SK-N-SH (cell line): ENCODE measurements around the gene LAMB1. TPM values are rescaled to one million over a fixed set of nuclear protein-coding genes. Genes with fewer than 3 reads are reported as not detected.

ENCODE experiments used
- CTCF ChIA-PET: fragments of 300-600, 350-600 bp; formaldehyde crosslinking; extraction: SDS; loops from one replicate; lab custom pipeline; 2021; lab: Yijun Ruan, JAX
- POLR2A ChIA-PET: fragments of 350-600 bp; sonication (Branson Sonifier 250); formaldehyde crosslinking; extraction: SDS; loops from one replicate; lab custom pipeline; 2020; ENCODE audit warnings: antibody characterized with exemption, inconsistent platforms; lab: Yijun Ruan, JAX
- DNase-seq: peaks from one replicate; pipeline ENCODE4 v3.0.0; 2012
- H2AFZ ChIP-seq: fragments of 200-600 bp; sonication (generic); 2 replicates; pipeline ENCODE4 v1.8.1; 2016; ENCODE audit warnings: antibody characterized with exemption, mild to moderate bottlenecking, low read depth
- H3F3A ChIP-seq: fragments of 200-600 bp; sonication (generic); replicated peaks from 2 replicates; pipeline ENCODE3; 2016; ENCODE audit warnings: antibody characterized with exemption, mild to moderate bottlenecking; ENCODE audit not compliant: insufficient read depth
- H3K27ac ChIP-seq, 2 experiments: fragments of 200-500 bp in 1 of 2; fragments of 200-600 bp in 1 of 2; sonication (Bioruptor generic) in 1 of 2; sonication (generic), shearing (Covaris generic) in 1 of 2; 2 replicates each; pipeline versions ENCODE4 v1.5.1 to v1.6.1; 2014 to 2016; ENCODE audit warnings: low read depth in 2 of 2, inconsistent platforms in 1 of 2, low read length in 1 of 2, mild to moderate bottlenecking in 1 of 2, mixed read lengths in 1 of 2
- H3K27me3 ChIP-seq: fragments of 200-600 bp; sonication (generic), shearing (Covaris generic); 2 replicates; pipeline ENCODE4 v1.6.1; 2016; ENCODE audit warnings: mixed run types; ENCODE audit not compliant: insufficient read depth
- H3K36me3 ChIP-seq, 2 experiments: fragments of 200-500 bp in 1 of 2; fragments of 200-600 bp in 1 of 2; sonication (Bioruptor generic) in 1 of 2; sonication (generic) in 1 of 2; replicated peaks in 1 of 2; 2 replicates each; pipeline versions ENCODE3 to v1.5.1; 2014 to 2016; ENCODE audit warnings: low read length in 1 of 2, mild to moderate bottlenecking in 1 of 2; ENCODE audit not compliant: insufficient read depth in 2 of 2, control insufficient read depth in 1 of 2
- H3K4me1 ChIP-seq, 2 experiments: fragments of 200-500 bp in 1 of 2; fragments of 200-600 bp in 1 of 2; sonication (Bioruptor generic) in 1 of 2; sonication (generic), shearing (Covaris generic) in 1 of 2; 2 replicates each; pipeline versions ENCODE4 v1.5.1 to v1.6.1; 2014 to 2016; ENCODE audit warnings: low read depth in 1 of 2, low read length in 1 of 2, mixed run types in 1 of 2; ENCODE audit not compliant: insufficient read depth in 2 of 2, control insufficient read depth in 1 of 2
- H3K4me2 ChIP-seq: fragments of 200-600 bp; sonication (generic), shearing (Covaris generic); 2 replicates; pipeline ENCODE4 v1.6.1; 2017; ENCODE audit warnings: mixed run types
- H3K4me3 ChIP-seq, 2 experiments: fragments of 200-500 bp in 1 of 2; fragments of 200-600 bp in 1 of 2; sonication (Bioruptor generic) in 1 of 2; sonication (generic), shearing (Covaris generic) in 1 of 2; 2 replicates each; pipeline versions ENCODE4 v1.5.1 to v1.8.1; 2014 to 2016; ENCODE audit warnings: low read depth in 2 of 2, inconsistent platforms in 1 of 2, low read length in 1 of 2, mild to moderate bottlenecking in 1 of 2, mixed read lengths in 1 of 2, moderate library complexity in 1 of 2
- H3K79me2 ChIP-seq: fragments of 200-600 bp; sonication (generic); 2 replicates; pipeline ENCODE4 v1.8.1; 2017; ENCODE audit warnings: mild to moderate bottlenecking; ENCODE audit not compliant: insufficient read depth
- H3K9ac ChIP-seq: fragments of 200-600 bp; sonication (generic); 2 replicates; pipeline ENCODE4 v1.6.1; 2017; ENCODE audit warnings: mixed run types
- H3K9me2 ChIP-seq: fragments of 200-600 bp; sonication (generic); 2 replicates; pipeline ENCODE4 v1.6.1; 2017; ENCODE audit warnings: mixed run types
- H3K9me3 ChIP-seq: fragments of 200-600 bp; sonication (generic); 2 replicates; pipeline ENCODE4 v1.6.1; 2017; ENCODE audit warnings: mixed run types, mild to moderate bottlenecking, moderate library complexity
- H4K20me1 ChIP-seq: fragments of 200-600 bp; sonication (generic); 2 replicates; pipeline ENCODE4 v1.6.1; 2017; ENCODE audit warnings: mild to moderate bottlenecking, mixed run types; ENCODE audit not compliant: insufficient read depth
- CHD2 ChIP-seq: fragments of 150-350 bp; IDR thresholded peaks from 2 replicates; pipeline ENCODE4 v1.6.1; 2018; ENCODE audit warnings: low read length; ENCODE audit not compliant: partially characterized antibody
- ELF1 ChIP-seq: IDR thresholded peaks from 2 replicates; pipeline ENCODE4 v1.4.0; 2012
- EP300 ChIP-seq, 2 experiments: IDR thresholded peaks; 2 replicates each; pipeline versions ENCODE4 v1.4.0 to v1.6.1; 2012; ENCODE audit warnings: borderline replicate concordance in 1 of 2, low read depth in 1 of 2, low read length in 1 of 2
- EZH2phosphoT487 ChIP-seq: fragments of 200-600 bp; sonication (generic); IDR thresholded peaks from 2 replicates; pipeline ENCODE4 v1.6.1; 2017; ENCODE audit warnings: low read depth, mixed run types, mild to moderate bottlenecking, antibody characterized with exemption, moderate library complexity, borderline replicate concordance
- FOSL2 ChIP-seq: IDR thresholded peaks from 2 replicates; pipeline ENCODE4 v1.4.0; 2012; ENCODE audit warnings: low read depth, mild to moderate bottlenecking, moderate library complexity, borderline replicate concordance
- FOXM1 ChIP-seq: IDR thresholded peaks from 2 replicates; pipeline ENCODE4 v1.4.0; 2012; ENCODE audit warnings: low read depth, mild to moderate bottlenecking
- GABPA ChIP-seq: IDR thresholded peaks from 2 replicates; pipeline ENCODE4 v1.4.0; 2012; ENCODE audit warnings: low read depth, mild to moderate bottlenecking
- GATA2 ChIP-seq: sonication (generic); formaldehyde crosslinking; IDR thresholded peaks from 2 replicates; pipeline ENCODE4 v1.5.0; 2020; ENCODE audit warnings: mild to moderate bottlenecking, missing genetic modification reagents
- MEF2A ChIP-seq: IDR thresholded peaks from 2 replicates; pipeline ENCODE4 v1.4.0; 2012; ENCODE audit warnings: low read depth, borderline replicate concordance
- NFIC ChIP-seq: IDR thresholded peaks from 2 replicates; pipeline ENCODE4 v1.4.0; 2012; ENCODE audit warnings: borderline replicate concordance
- RFX5 ChIP-seq: IDR thresholded peaks from 2 replicates; pipeline ENCODE4 v1.6.1; 2012; ENCODE audit warnings: mild to moderate bottlenecking, improper control_type of control experiment, low read length
- SIN3A ChIP-seq: IDR thresholded peaks from 2 replicates; pipeline ENCODE4 v1.6.1; 2012; ENCODE audit warnings: low read depth, mild to moderate bottlenecking, low read length, moderate library complexity, borderline replicate concordance
- SMC3 ChIP-seq: IDR thresholded peaks from 2 replicates; pipeline ENCODE4 v1.6.1; 2012; ENCODE audit warnings: low read depth, low read length, improper control_type of control experiment
- TAF1 ChIP-seq: IDR thresholded peaks from 2 replicates; pipeline ENCODE4 v1.6.1; 2012; ENCODE audit warnings: low read depth, mild to moderate bottlenecking, low read length, moderate library complexity, borderline replicate concordance
- TEAD4 ChIP-seq: IDR thresholded peaks from 2 replicates; pipeline ENCODE4 v1.4.0; 2012; ENCODE audit warnings: mild to moderate bottlenecking, borderline replicate concordance; ENCODE audit not compliant: insufficient read depth
- WGBS: methylation state at CpG from one replicate; pipeline ENCODE4 v1.1.6; 2017; ENCODE audit warnings: low lambda C conversion rate; 5-methylcytosine and 5-hydroxymethylcytosine counted together
- polyA plus RNA-seq, 3 experiments: library from polyadenylated mRNA; depleted of rRNA; stranded (reverse); fragments of >200 nt; gene quantifications; 2 replicates each; pipeline ENCODE4 v1.2.3, GENCODE V29; 2012
- TF ChIP-seq, protein P1 (sequence below): IDR thresholded peaks from 2 replicates; pipeline ENCODE4 v1.4.0; 2012; ENCODE audit warnings: low read depth, borderline replicate concordance
- TF ChIP-seq, protein P2 (sequence below): fragments of 150-350 bp; IDR thresholded peaks from 2 replicates; pipeline ENCODE4 v1.6.1; 2017; ENCODE audit warnings: antibody characterized with exemption, low read length, low read depth, borderline replicate concordance
- TF ChIP-seq, protein P3 (sequence below): IDR thresholded peaks from 2 replicates; pipeline ENCODE4 v1.6.1; 2012; ENCODE audit warnings: mild to moderate bottlenecking, low read depth, low read length, moderate library complexity

The LAMB1 gene
- polyA plus RNA-seq, 1 of the 3 experiments (the other 2 are of a cell fraction): 435 TPM

DNA sequence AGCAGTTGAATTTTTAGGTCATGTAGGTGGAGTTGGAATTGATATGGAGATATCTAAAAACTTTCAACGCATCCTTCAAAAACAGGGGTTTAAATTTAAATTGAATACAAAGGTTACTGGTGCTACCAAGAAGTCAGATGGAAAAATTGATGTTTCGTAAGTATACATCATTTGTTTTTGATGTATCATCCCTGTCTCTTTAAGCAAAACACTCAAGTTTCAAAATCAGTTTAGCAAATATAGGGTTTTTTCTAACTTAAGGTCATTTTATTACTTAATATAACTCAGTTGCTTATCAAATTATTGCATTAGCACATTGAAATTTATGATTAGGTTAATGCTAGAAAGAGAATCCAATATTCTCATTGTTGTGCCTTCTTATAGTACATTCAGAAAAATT, 87.4 kb downstream of the LAMB1 start:
- Histone ChIP-seq H3K27me3 (no peaks in the 10 kb centered on the region), H3K4me3 (no peak overlapping the region), H3K4me2 (no peak overlapping the region), H3F3A (peaks cover 20% of the 10 kb centered on the region)
- no peak for TF ChIP-seq CHD2
- TF ChIP-seq SIN3A: no peak
- TF ChIP-seq, protein P1, sequence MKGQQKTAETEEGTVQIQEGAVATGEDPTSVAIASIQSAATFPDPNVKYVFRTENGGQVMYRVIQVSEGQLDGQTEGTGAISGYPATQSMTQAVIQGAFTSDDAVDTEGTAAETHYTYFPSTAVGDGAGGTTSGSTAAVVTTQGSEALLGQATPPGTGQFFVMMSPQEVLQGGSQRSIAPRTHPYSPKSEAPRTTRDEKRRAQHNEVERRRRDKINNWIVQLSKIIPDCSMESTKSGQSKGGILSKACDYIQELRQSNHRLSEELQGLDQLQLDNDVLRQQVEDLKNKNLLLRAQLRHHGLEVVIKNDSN: no peak
- TF ChIP-seq, all 33 proteins: peak for 0
- no peaks in the 10 kb centered on the region for H3K9me2 ChIP-seq
- H3K36me3 ChIP-seq: peaks cover 79 to 88% of the 10 kb centered on the region in 2 experiments
- H2AFZ ChIP-seq: no peak overlapping the region
- CTCF ChIA-PET: interaction anchor here (1.0 to 1.6 kb wide), 3 partner anchors 11 to 230 kb away, joined by 3 to 4 read pairs (median 4); no protein-coding TSS in a partner anchor
- 96% methylated on average over 2 of the region's 2 CpGs for WGBS
- no peaks in the 10 kb centered on the region for H4K20me1 ChIP-seq
- DNase-seq: no peak
- H3K9me3 ChIP-seq: no peaks in the 10 kb centered on the region
- no peak overlapping the region for H3K27ac ChIP-seq
- no peak overlapping the region for H3K9ac ChIP-seq
- peaks cover 2 to 10% of the 10 kb centered on the region in 2 experiments; a peak in 3 of 4 replicates for H3K4me1 ChIP-seq
- POLR2A ChIA-PET: no interaction called here
- H3K79me2 ChIP-seq: peaks cover 36% of the 10 kb centered on the region

DNA sequence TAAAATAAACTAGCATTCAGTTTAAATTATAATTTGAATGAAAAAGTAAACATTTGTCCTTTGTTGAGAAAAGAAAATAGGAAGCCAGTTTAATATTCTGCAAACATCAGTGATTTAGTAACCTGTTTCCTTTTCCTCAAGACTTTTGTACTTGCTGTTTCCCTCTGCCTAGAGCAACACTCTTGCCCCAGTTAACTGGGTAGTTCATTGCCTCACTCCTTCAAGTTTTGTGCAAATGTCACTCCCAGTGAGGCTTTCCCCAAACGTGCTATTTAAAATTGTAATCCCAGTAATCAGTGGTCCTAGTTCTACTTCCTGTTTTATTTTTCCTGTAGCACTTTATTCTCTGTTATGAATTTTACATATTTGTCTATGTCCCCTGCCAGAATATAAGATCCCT, 88.1 kb downstream of the LAMB1 start:
- Histone ChIP-seq H3K27me3 (no peaks in the 10 kb centered on the region), H3K4me1 (peaks cover 0 to 8% of the 10 kb centered on the region in 2 experiments; a peak in 1 of 4 replicates), H3K4me2 (no peak overlapping the region), H3K79me2 (peaks cover 36% of the 10 kb centered on the region), H3F3A (peaks cover 23% of the 10 kb centered on the region), H3K27ac (no peak overlapping the region; a peak in 1 of 4 replicates), H4K20me1 (no peaks in the 10 kb centered on the region), H3K9ac (no peak overlapping the region), H3K4me3 (no peak overlapping the region), H3K36me3 (peaks cover 79 to 88% of the 10 kb centered on the region in 2 experiments), H3K9me2 (no peaks in the 10 kb centered on the region), H3K9me3 (no peaks in the 10 kb centered on the region), H2AFZ (no peak overlapping the region)
- WGBS: 86% methylated on average over 1 of the region's 1 CpG
- no peak for DNase-seq
- POLR2A ChIA-PET: no interaction called here
- TF ChIP-seq TAF1 (no peak), TEAD4 (no peak), ELF1 (no peak), FOXM1 (no peak), GATA2 (CRISPR knock-in tag) (no peak), NFIC (no peak), CHD2 (no peak), GABPA (no peak), SMC3 (no peak), FOSL2 (no peak), MEF2A (no peak), RFX5 (no peak), EP300 (IDR thresholded peaks at IDR 0.05; ENCODE audit: borderline replicate concordance in 1 of 2, low read depth in 1 of 2, low read length in 1 of 2) (no peak), EZH2phosphoT487 (no peak)
- TF ChIP-seq, protein P2, sequence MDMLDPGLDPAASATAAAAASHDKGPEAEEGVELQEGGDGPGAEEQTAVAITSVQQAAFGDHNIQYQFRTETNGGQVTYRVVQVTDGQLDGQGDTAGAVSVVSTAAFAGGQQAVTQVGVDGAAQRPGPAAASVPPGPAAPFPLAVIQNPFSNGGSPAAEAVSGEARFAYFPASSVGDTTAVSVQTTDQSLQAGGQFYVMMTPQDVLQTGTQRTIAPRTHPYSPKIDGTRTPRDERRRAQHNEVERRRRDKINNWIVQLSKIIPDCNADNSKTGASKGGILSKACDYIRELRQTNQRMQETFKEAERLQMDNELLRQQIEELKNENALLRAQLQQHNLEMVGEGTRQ: no peak
- TF ChIP-seq, protein P1: no peak
- TF ChIP-seq, protein P3, sequence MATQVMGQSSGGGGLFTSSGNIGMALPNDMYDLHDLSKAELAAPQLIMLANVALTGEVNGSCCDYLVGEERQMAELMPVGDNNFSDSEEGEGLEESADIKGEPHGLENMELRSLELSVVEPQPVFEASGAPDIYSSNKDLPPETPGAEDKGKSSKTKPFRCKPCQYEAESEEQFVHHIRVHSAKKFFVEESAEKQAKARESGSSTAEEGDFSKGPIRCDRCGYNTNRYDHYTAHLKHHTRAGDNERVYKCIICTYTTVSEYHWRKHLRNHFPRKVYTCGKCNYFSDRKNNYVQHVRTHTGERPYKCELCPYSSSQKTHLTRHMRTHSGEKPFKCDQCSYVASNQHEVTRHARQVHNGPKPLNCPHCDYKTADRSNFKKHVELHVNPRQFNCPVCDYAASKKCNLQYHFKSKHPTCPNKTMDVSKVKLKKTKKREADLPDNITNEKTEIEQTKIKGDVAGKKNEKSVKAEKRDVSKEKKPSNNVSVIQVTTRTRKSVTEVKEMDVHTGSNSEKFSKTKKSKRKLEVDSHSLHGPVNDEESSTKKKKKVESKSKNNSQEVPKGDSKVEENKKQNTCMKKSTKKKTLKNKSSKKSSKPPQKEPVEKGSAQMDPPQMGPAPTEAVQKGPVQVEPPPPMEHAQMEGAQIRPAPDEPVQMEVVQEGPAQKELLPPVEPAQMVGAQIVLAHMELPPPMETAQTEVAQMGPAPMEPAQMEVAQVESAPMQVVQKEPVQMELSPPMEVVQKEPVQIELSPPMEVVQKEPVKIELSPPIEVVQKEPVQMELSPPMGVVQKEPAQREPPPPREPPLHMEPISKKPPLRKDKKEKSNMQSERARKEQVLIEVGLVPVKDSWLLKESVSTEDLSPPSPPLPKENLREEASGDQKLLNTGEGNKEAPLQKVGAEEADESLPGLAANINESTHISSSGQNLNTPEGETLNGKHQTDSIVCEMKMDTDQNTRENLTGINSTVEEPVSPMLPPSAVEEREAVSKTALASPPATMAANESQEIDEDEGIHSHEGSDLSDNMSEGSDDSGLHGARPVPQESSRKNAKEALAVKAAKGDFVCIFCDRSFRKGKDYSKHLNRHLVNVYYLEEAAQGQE: no peak
- CTCF ChIA-PET: interaction anchor here (1.0 kb wide), 1 partner anchor 231 kb away, joined by 4 read pairs; no protein-coding TSS in a partner anchor
